Neural crest cell (in vitro differentiated cells): ENCODE results near the gene AMOTL1. TPM values are rescaled to one million over a fixed set of nuclear protein-coding genes. Genes with fewer than 3 reads are reported as not detected.
A peak's percentile ranks its signal among the peaks of the same experiment; 100 is the strongest.

Source experiments
- DNase-seq: peaks from one replicate; pipeline ENCODE4 v3.0.0; 2021; ENCODE audit warnings: low read depth, mixed read lengths, low spot score
- H3K27ac Mint-ChIP-seq: one replicate; pipeline ENCODE4 v1.8.0; 2021; ENCODE audit warnings: mild to moderate bottlenecking, mixed read lengths; ENCODE audit not compliant: unreplicated experiment
- H3K27me3 Mint-ChIP-seq: 2 replicates; pipeline ENCODE4 v1.8.0; 2021; ENCODE audit warnings: low read depth, mild to moderate bottlenecking, mixed read lengths
- H3K36me3 Mint-ChIP-seq: 2 replicates; pipeline ENCODE4 v1.8.0; 2021; ENCODE audit warnings: low read depth, mild to moderate bottlenecking, mixed read lengths
- H3K4me1 Mint-ChIP-seq: 2 replicates; pipeline ENCODE4 v1.8.0; 2021; ENCODE audit warnings: mixed read lengths
- H3K4me3 Mint-ChIP-seq: one replicate; pipeline ENCODE4 v1.8.0; 2021; ENCODE audit warnings: mild to moderate bottlenecking, mixed read lengths
- H3K9me3 Mint-ChIP-seq: 2 replicates; pipeline ENCODE4 v1.8.0; 2021; ENCODE audit warnings: mixed read lengths
- total RNA-seq: library from RNA; stranded (reverse); gene quantifications from 2 replicates; pipeline ENCODE4 v1.2.1, GENCODE V29; 2021
- TF ChIP-seq, protein P1 (sequence below): fragments of 200-600 bp; sonication (generic); conservative IDR thresholded peaks from 2 replicates; pipeline ENCODE4 v1.5.0; 2021; ENCODE audit warnings: antibody characterized with exemption, mild to moderate bottlenecking

Gene AMOTL1
- total RNA-seq, 1 donor from 2014 or later = 67.5 TPM

DNA sequence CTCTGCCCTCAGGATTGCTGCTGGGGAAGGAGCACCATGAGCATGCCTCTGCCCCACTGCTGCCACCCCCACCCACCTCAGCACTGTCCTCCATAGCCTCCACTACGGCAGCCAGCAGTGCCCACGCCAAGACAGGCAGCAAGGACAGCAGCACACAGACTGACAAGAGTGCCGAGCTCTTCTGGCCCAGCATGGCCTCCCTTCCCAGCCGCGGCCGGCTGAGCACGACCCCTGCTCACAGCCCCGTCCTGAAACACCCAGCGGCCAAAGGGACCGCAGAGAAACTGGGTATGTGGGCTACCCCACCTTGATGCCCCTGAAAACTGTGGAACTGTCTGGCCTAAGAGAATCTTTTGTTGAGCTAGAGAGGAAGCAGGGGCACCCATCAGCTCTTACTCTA lies 101.0 kb downstream of the AMOTL1 start:
- Mint-ChIP-seq H3K36me3 (peaks cover 20% of the 10 kb centered on the region), H3K4me3 (no peak overlapping the region), H3K27ac (no peak overlapping the region), H3K4me1 (peaks cover 16% of the 10 kb centered on the region), H3K27me3 (no peaks in the 10 kb centered on the region), H3K9me3 (no peaks in the 10 kb centered on the region)
- DNase-seq = no peak
- TF ChIP-seq, protein P1, sequence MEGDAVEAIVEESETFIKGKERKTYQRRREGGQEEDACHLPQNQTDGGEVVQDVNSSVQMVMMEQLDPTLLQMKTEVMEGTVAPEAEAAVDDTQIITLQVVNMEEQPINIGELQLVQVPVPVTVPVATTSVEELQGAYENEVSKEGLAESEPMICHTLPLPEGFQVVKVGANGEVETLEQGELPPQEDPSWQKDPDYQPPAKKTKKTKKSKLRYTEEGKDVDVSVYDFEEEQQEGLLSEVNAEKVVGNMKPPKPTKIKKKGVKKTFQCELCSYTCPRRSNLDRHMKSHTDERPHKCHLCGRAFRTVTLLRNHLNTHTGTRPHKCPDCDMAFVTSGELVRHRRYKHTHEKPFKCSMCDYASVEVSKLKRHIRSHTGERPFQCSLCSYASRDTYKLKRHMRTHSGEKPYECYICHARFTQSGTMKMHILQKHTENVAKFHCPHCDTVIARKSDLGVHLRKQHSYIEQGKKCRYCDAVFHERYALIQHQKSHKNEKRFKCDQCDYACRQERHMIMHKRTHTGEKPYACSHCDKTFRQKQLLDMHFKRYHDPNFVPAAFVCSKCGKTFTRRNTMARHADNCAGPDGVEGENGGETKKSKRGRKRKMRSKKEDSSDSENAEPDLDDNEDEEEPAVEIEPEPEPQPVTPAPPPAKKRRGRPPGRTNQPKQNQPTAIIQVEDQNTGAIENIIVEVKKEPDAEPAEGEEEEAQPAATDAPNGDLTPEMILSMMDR = no peak

DNA sequence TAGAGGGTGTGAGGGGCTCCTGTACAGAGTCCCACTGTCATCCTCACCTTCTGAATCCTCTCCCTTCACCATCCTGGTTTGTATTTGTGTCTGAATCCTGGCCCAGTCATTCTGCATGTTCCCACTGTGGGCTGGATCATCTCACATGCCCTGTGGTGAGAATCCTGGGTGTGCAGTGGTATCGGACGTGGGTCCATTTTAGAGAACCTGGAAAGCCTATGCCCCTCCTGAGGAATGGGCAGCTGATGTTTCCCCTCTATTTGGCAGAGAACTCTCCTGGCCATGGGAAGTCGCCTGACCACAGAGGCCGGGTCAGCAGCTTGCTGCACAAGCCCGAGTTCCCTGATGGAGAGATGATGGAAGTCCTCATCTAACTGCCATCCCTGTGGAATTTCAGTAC lies 102.3 kb downstream of the AMOTL1 start:
- peaks cover 17% of the 10 kb centered on the region for H3K36me3 Mint-ChIP-seq
- DNase-seq = no peak
- H3K27me3 Mint-ChIP-seq = no peaks in the 10 kb centered on the region
- TF ChIP-seq, protein P1 = no peak
- no peaks in the 10 kb centered on the region for H3K9me3 Mint-ChIP-seq
- peaks cover 12% of the 10 kb centered on the region for H3K4me1 Mint-ChIP-seq
- no peak overlapping the region for H3K27ac Mint-ChIP-seq
- no peak overlapping the region for H3K4me3 Mint-ChIP-seq

- peaks cover 10% of the 10 kb centered on the region for H3K4me1 Mint-ChIP-seq
- DNase-seq = no peak
- H3K27ac Mint-ChIP-seq = peak overlapping the region; percentile 8
- H3K4me3 Mint-ChIP-seq = no peak overlapping the region
- peaks cover 11% of the 10 kb centered on the region for H3K36me3 Mint-ChIP-seq
- TF ChIP-seq, protein P1 = no peak
- H3K9me3 Mint-ChIP-seq = no peaks in the 10 kb centered on the region
- no peaks in the 10 kb centered on the region for H3K27me3 Mint-ChIP-seq
Measured at GRCh38 chr11:94871491-94872185, 103.5 kb downstream of the AMOTL1 start.

- peaks cover 17% of the 10 kb centered on the region for H3K4me1 Mint-ChIP-seq
- H3K36me3 Mint-ChIP-seq = peaks cover 22% of the 10 kb centered on the region
- H3K9me3 Mint-ChIP-seq = no peaks in the 10 kb centered on the region
- DNase-seq = no peak
- H3K4me3 Mint-ChIP-seq = no peak overlapping the region
- no peak overlapping the region for H3K27ac Mint-ChIP-seq
- no peaks in the 10 kb centered on the region for H3K27me3 Mint-ChIP-seq
- TF ChIP-seq, protein P1 = no peak
Measured at GRCh38 chr11:94873916-94874540, 105.9 kb downstream of the AMOTL1 start.

GRCh38 chr11:94876222-94876621 lies 108.1 kb downstream of the AMOTL1 start:
- H3K4me3 Mint-ChIP-seq = no peak overlapping the region
- H3K27me3 Mint-ChIP-seq = no peaks in the 10 kb centered on the region
- H3K9me3 Mint-ChIP-seq = no peaks in the 10 kb centered on the region
- peaks cover 27% of the 10 kb centered on the region for H3K36me3 Mint-ChIP-seq
- DNase-seq = no peak
- H3K27ac Mint-ChIP-seq = no peak overlapping the region
- TF ChIP-seq, protein P1 = no peak
- peaks cover 17% of the 10 kb centered on the region for H3K4me1 Mint-ChIP-seq
